ENCODE measurements around the gene RITA1. TPM values are rescaled to one million over a fixed set of nuclear protein-coding genes. Genes with fewer than 3 reads are reported as not detected.

RITA1 gene
- total and polyA plus RNA-seq, 2 experiments from 2014 or later = 20.0 to 40.4 TPM

DNA sequence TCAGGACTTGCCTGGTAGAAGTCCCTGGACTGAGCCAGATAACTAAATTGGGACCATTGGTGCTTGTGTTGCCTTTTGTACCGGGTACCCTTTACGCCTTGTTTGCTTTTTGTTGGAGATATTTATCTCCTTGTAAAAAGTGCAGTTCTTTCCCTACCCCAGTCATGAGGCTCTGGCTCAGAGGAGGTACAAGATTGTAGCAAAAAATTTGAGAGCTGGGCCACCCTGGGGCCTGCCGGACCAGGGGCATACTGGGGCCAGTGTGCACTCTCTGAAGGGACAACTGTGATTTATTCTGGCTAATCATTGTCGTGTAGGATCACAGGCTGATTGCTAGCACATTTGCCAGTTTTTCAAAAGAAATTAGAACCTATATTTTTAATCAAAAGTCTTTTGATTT is 49.0 kb downstream of the RITA1 start (continued):
- TF ChIP-seq, protein P1, sequence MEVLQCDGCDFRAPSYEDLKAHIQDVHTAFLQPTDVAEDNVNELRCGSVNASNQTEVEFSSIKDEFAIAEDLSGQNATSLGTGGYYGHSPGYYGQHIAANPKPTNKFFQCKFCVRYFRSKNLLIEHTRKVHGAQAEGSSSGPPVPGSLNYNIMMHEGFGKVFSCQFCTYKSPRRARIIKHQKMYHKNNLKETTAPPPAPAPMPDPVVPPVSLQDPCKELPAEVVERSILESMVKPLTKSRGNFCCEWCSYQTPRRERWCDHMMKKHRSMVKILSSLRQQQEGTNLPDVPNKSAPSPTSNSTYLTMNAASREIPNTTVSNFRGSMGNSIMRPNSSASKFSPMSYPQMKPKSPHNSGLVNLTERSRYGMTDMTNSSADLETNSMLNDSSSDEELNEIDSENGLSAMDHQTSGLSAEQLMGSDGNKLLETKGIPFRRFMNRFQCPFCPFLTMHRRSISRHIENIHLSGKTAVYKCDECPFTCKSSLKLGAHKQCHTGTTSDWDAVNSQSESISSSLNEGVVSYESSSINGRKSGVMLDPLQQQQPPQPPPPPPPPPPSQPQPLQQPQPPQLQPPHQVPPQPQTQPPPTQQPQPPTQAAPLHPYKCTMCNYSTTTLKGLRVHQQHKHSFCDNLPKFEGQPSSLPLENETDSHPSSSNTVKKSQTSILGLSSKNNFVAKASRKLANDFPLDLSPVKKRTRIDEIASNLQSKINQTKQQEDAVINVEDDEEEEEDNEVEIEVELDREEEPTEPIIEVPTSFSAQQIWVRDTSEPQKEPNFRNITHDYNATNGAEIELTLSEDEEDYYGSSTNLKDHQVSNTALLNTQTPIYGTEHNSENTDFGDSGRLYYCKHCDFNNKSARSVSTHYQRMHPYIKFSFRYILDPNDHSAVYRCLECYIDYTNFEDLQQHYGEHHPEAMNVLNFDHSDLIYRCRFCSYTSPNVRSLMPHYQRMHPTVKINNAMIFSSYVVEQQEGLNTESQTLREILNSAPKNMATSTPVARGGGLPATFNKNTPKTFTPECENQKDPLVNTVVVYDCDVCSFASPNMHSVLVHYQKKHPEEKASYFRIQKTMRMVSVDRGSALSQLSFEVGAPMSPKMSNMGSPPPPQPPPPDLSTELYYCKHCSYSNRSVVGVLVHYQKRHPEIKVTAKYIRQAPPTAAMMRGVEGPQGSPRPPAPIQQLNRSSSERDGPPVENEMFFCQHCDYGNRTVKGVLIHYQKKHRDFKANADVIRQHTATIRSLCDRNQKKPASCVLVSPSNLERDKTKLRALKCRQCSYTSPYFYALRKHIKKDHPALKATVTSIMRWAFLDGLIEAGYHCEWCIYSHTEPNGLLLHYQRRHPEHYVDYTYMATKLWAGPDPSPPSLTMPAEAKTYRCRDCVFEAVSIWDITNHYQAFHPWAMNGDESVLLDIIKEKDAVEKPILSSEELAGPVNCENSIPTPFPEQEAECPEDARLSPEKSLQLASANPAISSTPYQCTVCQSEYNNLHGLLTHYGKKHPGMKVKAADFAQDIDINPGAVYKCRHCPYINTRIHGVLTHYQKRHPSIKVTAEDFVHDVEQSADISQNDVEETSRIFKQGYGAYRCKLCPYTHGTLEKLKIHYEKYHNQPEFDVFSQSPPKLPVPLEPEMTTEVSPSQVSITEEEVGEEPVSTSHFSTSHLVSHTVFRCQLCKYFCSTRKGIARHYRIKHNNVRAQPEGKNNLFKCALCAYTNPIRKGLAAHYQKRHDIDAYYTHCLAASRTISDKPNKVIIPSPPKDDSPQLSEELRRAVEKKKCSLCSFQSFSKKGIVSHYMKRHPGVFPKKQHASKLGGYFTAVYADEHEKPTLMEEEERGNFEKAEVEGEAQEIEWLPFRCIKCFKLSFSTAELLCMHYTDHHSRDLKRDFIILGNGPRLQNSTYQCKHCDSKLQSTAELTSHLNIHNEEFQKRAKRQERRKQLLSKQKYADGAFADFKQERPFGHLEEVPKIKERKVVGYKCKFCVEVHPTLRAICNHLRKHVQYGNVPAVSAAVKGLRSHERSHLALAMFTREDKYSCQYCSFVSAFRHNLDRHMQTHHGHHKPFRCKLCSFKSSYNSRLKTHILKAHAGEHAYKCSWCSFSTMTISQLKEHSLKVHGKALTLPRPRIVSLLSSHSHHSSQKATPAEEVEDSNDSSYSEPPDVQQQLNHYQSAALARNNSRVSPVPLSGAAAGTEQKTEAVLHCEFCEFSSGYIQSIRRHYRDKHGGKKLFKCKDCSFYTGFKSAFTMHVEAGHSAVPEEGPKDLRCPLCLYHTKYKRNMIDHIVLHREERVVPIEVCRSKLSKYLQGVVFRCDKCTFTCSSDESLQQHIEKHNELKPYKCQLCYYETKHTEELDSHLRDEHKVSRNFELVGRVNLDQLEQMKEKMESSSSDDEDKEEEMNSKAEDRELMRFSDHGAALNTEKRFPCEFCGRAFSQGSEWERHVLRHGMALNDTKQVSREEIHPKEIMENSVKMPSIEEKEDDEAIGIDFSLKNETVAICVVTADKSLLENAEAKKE (CRISPR knock-in tag; IDR thresholded peaks at IDR 0.05) = no peak
- TF ChIP-seq, protein P2, sequence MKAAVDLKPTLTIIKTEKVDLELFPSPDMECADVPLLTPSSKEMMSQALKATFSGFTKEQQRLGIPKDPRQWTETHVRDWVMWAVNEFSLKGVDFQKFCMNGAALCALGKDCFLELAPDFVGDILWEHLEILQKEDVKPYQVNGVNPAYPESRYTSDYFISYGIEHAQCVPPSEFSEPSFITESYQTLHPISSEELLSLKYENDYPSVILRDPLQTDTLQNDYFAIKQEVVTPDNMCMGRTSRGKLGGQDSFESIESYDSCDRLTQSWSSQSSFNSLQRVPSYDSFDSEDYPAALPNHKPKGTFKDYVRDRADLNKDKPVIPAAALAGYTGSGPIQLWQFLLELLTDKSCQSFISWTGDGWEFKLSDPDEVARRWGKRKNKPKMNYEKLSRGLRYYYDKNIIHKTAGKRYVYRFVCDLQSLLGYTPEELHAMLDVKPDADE (IDR thresholded peaks at IDR 0.05) = no peak
- TF ChIP-seq, protein P3, sequence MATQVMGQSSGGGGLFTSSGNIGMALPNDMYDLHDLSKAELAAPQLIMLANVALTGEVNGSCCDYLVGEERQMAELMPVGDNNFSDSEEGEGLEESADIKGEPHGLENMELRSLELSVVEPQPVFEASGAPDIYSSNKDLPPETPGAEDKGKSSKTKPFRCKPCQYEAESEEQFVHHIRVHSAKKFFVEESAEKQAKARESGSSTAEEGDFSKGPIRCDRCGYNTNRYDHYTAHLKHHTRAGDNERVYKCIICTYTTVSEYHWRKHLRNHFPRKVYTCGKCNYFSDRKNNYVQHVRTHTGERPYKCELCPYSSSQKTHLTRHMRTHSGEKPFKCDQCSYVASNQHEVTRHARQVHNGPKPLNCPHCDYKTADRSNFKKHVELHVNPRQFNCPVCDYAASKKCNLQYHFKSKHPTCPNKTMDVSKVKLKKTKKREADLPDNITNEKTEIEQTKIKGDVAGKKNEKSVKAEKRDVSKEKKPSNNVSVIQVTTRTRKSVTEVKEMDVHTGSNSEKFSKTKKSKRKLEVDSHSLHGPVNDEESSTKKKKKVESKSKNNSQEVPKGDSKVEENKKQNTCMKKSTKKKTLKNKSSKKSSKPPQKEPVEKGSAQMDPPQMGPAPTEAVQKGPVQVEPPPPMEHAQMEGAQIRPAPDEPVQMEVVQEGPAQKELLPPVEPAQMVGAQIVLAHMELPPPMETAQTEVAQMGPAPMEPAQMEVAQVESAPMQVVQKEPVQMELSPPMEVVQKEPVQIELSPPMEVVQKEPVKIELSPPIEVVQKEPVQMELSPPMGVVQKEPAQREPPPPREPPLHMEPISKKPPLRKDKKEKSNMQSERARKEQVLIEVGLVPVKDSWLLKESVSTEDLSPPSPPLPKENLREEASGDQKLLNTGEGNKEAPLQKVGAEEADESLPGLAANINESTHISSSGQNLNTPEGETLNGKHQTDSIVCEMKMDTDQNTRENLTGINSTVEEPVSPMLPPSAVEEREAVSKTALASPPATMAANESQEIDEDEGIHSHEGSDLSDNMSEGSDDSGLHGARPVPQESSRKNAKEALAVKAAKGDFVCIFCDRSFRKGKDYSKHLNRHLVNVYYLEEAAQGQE (IDR thresholded peaks at IDR 0.05; ENCODE audit: unreplicated experiment) = no peak
- TF ChIP-seq NANOG (IDR thresholded peaks at IDR 0.05; ENCODE audit: borderline replicate concordance) = no peak

DNA sequence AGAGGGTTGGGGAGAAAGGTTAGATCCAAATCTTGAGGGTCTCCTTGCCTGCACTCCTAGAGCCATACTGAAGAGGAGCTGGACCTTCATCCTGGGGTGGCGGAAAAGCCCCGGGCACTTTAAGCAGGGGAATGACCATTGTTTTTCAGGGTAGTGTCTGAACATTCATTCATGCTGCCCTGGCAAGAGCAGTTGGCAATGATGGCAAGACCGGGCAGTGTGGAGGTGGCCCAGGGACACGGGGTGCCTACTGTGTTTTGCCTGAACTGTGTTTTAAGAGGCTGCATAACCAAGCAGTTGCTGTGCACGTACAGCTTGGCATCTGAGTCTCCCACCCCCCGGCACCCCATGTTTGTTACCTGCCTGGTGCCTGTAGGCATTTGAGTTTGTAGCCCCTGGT is 50.5 kb downstream of the RITA1 start:
- Mint-ChIP-seq H3K27me3 (ENCODE audit: insufficient read depth, low read depth, poor library complexity) (peaks cover 8% of the 10 kb centered on the region), H3K36me3 (ENCODE audit: low read depth) (peaks cover 29% of the 10 kb centered on the region), H3K27ac (no peak overlapping the region), H3K4me1 (peaks cover 44% of the 10 kb centered on the region), H3K4me3 (no peak overlapping the region), H3K9me3 (no peaks in the 10 kb centered on the region; the same call in 2 of the 3 replicates)
- H3K27ac ChIP-seq (ENCODE audit: low read depth) = no peak overlapping the region
- TF ChIP-seq, protein P2 (IDR thresholded peaks at IDR 0.05) = no peak
- H3F3A ChIP-seq (replicated peaks; ENCODE audit: low read depth) = no peaks in the 10 kb centered on the region
- no peak overlapping the region for H2AFZ ChIP-seq
- peaks cover 15% of the 10 kb centered on the region for H3K4me1 ChIP-seq (ENCODE audit: insufficient read depth)
- H3K79me2 ChIP-seq (replicated peaks; ENCODE audit: insufficient read depth) = no peaks in the 10 kb centered on the region
- no peaks in the 10 kb centered on the region for H3K27me3 ChIP-seq (ENCODE audit: insufficient read depth)
- no peak for DNase-seq (ENCODE audit: low spot score)
- H3K9me2 ChIP-seq (ENCODE audit: insufficient read depth) = no peaks in the 10 kb centered on the region
- H3K4me2 ChIP-seq = no peak overlapping the region
- no peak overlapping the region for H3K4me3 ChIP-seq
- peaks cover 4% of the 10 kb centered on the region; the same call in 1 of the 2 replicates for H3K36me3 ChIP-seq (ENCODE audit: insufficient read depth)
- ATAC-seq = no peak
- no peaks in the 10 kb centered on the region for H4K20me1 ChIP-seq (replicated peaks; ENCODE audit: insufficient read depth)
